CD4-positive, alpha-beta T cell treated with Interferon alpha-2 for 1 hour (primary cell): ENCODE data around the gene DAPK1.

Experiments
- DNase-seq, 2 donors: peaks; one replicate each; pipeline ENCODE4 v3.0.0-alpha.2; 2020 to 2022

Gene DAPK1

DNA sequence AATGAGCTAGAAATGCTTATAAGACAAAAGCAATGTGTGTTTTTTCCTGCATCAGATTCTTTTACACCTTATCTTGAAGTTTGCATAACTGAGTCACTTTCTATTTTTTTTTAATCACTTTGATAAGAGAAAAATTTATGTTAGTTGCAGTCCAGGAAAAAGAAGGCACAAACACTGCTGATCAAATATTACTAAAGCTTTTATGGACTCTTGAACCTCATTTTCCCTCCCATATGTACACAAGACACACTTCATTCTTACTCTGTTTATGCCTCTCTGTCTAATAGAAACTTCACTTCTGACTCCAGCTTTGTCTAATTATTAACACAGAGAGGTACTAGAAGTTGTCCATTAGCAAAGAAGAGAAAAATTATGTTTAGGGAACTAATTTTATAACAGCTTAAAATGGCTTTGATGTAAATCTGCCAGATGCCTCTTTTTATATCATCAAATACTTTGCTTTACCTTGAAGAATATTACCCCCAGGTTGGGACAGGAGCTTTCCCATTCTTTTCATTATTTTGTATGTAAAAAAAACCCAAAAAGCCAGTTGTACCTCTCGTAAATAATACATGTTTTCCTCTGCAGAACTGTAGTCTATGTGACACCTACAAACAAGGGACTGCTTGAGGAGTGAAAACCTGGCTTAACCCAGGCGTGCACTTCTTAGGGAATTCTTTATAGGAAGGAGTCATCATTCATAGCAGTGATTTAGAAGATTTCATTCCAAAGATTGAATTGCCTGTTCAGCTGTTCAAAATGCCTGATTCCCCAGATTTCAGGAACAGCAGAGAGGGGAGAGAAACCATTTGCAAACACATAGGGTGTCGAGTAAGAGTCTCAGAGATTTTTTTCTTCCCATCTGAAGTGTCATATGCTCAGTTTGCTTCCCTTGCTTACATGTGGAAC is 72.6 kb downstream of the DAPK1 start:
- no peak for DNase-seq

DNA sequence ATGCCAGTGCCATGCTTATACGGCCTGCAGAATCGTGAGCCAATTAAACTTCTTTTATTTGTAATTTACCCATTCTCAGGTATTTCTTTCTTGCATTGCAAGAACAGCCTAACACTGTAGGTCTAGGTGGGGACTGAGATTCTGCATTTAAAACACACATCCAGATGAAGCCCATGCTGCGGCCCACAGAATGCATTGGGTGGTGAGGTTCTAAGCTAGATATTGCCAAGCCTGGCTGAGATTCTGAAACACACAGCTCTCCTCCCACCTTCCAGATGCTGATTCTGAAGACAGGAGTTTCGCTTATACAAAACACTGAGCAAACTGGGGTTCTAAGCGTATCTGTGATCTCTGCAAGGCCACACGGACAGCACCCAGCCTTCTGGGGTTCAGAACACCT is 75.1 kb downstream of the DAPK1 start:
- DNase-seq, result no peak

DNA sequence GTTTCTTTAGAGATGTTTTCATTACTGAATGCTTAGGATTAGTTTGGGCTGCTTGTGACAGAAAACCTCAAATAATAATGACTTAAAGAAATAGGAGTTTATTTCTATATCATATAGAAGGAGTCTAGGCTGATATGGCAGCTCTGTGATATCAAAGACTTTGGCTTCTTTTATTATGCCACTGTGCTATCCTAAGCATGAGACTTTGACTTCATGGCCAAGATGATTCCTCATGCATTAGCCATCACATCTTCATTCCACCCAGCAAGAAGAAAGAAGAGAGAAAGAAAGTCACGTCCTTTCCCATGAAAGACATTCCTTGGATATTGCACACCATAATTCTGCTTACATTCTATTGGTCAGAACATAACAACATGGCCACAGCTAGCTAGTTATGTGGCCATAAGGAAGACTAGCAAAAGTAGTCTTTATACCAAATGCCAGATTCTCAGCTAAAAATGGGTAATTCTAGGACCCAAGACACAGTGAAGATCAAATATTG is 76.2 kb downstream of the DAPK1 start:
- no peak for DNase-seq

DNA sequence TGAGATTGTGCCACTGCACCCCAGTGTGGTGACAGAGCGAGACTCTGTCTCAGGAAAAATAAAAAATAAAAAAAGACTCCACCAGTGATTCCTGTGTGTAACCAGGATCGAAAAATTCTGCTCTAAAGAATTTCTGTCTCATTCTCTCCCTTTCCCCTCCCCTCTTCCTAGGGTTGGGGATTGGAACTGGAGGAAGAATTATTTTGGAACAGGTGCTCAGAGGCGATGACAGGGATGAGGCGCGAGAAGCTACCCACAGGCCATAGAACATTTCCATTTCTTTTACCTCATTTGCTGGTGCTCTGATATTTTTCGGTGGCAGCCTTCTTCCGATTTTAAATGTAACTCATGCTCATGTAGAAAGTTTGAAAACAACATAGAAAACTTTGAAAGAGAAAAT is 80.1 kb downstream of the DAPK1 start:
- no peak for DNase-seq

DNA sequence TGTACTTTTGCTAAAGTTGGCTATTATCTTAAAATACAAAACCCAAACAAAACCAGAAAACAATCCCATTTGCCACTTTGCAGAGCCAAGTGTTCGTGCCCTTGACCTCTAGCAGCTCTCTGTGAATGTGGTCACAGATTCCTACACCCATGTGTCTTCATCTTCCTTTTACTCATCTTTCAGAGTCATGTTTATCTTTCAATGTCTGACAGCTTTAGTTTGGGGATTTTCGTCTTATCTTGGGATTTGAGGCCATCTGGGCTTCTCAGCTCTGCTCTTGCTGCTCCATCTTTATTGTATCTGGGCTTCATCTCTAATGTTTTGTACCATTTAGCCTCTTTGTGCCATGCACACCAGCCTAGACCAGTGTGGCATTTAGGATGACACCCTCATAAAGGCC is 81.0 kb downstream of the DAPK1 start:
- no peak for DNase-seq

DNA sequence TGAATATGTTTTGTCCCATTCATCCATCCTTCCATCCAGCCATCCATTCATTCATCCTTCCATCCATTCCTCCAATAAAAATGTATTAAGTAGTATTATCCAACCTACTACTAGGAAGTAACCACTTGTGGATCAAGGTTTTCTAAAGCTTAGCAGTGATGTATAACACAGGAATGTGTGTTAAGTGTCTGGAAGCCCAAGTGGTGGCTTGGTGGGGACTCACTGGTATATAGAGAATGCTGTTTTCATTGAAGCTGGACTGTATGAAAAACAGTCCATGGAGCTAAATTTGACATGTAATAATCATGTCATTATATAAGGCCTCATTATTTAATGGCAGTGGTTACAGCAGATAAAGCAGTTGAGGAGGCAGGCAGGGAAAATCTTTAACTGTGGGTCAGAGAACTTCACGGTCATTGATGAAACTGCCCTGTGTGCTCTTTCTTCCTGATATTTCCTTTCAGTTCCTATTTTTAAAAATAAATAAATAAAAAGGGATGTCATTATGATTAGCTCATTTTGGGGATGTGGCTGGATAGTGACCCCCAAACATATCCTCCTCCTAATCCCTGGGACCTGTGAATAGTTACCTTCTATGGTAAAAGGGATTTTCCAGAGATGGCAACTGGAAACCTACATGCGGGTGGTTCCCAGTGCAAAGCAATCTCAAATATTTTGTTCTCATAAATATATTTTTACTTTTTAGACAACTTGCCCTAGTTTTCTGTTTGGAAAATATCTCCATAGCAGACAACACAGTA is 82.3 kb downstream of the DAPK1 start:
- no peak for DNase-seq

DNA sequence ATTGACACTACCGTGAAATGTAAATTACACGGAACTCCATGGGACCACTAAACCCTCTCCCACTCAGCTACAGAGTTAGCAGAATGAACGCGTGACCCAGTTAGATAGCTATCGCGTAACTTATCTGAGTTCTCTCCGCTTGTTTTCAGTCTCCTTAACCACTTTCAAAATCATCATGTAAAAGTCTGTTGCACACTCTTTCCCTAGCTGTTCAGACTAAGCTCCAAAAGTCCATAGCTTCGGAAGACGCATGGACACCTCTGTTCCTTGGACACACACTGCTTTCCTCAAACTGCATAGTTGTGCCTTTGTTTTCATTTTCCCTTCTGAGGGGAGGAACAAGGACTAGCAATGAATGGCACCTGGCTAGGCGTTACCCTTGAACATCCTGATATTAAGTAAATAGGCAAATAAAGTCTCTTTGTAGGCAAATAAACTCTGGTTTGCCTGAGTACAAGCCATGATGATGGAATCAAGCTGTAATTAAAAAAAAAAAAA is 83.3 kb downstream of the DAPK1 start:
- DNase-seq, result no peak

DNA sequence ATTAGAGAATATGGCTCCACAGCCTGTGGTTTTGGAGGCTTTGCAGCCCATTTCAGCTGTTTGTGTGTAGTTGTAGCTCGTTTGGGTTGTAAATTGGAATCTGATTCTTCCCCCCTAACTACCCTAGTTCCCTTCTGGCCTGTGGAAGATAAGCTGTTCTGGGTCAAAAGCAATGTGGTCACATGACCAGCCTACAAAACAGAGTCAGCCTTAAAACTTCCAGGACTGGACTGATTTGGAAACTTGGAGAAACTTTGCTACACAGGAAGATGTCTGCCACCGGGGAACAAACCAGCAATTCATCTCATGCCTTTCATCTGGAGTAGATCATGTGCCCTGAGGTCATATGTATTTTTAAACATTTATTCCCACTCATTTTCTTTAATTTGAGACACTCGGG is 83.8 kb downstream of the DAPK1 start:
- DNase-seq, result no peak

DNA sequence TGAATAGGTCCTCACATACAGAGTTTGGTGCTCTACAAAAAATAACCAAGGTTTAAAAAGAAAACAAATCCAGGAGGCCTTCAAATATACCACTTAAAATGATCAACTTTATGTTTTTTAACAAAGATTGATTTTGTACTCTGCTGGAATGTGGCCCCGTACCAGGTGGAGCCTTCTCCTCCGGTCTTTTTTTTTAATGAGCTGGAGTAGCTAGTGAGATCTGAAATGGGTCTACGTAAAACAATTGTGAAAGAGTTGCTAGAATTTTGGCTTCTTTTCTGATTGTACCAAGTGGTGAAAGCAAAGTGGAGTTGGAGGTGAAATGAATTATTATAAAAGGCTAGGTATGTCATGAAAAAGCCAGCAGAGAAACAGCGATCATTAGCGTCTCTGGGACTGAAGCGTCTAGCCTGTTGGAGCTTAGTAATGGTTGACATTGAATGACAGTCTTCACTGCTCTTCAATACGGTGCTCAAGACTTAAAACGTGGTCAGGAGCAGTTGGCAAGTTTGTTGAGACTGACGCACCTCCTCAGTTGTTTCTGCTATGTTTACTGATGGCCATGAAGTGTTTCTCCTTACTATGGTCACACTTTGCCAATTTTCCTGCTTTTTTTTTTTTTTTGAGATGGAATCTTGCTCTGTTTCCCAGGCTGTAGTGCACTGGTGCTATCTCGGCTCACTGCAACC is 84.4 kb downstream of the DAPK1 start:
- DNase-seq, result no peak

DNA sequence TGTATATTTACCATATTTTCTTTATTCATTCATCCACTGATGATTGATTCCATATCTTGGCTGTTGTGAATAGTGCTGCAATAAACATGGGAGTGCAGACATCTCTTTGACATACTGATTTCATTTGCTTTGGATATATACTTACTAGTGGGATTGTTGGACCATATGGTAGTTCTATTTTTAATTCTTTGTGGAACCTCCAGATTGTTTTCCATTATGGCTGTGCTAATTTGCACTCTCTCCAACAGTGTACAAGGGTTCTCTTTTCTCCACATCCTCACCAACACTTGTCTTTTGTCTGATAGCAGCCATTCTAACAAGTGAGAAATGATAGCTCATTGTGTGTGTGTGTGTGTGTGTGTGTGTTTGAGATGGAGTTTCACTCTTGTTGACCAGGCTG is 86.7 kb downstream of the DAPK1 start:
- no peak for DNase-seq

DNA sequence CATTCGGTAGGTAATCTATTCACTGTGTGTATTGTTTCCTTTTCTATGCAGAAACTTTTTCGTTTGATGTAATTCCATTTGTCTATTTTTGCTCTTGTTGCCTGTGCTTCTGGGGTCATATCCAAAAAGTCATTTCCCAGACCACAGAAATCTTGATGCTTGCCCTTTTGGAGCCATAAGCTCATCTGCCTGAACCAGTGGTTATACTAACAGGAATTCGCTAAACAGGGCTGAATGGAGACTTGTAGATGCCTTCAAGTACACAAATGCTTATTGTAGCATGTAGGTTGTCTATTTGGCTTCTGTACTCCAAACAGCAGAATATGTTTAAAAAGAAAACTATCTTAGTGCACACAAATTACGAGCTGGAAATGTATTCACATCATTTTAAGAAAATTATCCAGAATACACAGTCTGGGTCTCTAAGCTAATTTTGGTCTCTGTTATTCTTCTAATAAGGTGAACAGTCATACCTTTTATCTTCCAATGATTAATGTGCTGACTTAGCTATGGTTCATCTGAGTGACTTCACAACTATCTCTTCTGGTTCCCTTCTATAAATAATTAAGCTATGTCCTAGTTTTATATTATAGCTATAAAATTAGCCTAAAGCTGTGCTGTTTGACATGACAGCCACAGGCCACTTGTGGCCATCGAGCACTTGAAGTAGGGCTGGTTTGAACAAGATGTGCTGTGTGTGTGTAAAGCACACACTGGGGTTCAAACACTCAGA is 87.6 kb downstream of the DAPK1 start:
- no peak for DNase-seq

DNA sequence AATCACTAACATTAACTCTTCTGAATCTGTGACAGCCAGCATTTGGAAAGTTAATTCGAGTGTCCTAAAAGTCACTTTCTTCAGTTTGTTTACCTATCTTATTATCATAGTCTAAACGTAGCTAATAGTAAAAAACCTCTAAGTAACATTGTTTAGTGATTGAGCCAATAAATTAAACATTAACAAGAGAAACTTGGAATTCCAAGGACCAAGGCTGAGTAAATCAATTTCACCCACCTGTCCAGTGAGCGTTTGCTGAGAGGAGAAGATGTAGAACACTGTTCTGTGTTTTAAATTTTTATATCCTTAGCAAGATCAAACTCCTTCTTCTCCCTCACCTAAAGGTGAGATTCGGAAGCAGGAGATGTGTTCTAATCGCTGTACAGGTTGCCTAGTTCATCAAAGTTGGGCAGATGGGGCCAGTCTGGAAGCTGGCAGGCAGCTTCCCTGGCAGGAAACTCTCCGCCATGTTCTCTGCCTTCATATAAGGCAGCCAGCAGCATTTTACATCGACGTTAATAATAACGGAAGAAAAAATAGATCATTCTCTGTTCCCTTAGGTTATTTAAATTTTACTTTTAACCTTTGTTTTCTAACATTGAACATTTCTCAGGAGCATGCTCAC is 89.2 kb downstream of the DAPK1 start:
- DNase-seq, result no peak

DNA sequence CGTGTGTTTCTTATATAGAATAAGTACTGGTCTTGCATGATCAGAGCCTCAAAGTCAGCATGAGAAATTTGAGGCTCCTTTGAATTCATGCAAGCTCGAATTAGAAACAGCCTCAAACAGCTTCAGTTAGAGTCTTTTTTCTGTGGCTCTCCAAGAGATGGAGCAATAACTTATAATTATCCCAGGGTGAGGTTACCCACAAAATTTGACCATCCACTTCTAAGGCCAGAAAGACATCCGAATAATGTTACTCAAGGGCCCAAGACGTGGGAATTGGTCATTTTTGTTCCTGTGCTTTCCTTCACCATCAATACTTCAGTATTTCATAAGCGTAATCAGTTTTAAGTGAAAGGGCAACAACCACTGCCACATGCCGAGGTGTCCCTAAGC is 89.7 kb downstream of the DAPK1 start:
- no peak for DNase-seq

DNA sequence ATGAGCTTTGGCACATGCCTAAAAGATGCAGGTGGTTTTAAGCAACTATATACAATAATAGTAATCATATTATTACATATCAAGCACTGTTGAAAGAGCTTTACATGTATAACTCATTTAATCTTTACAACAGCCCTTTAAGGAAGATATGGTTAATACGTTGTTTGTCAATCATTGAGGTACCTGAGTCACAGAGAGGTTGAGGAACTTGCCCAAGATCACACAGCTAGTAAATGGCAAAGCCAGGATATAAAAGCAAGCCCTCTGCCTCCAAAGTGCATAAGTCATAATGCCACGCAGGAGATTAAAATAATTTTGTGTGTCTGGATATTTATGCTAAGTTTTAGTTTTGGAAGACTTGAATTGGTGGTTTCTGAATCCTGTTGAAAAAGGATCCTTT is 90.2 kb downstream of the DAPK1 start:
- DNase-seq, result no peak

DNA sequence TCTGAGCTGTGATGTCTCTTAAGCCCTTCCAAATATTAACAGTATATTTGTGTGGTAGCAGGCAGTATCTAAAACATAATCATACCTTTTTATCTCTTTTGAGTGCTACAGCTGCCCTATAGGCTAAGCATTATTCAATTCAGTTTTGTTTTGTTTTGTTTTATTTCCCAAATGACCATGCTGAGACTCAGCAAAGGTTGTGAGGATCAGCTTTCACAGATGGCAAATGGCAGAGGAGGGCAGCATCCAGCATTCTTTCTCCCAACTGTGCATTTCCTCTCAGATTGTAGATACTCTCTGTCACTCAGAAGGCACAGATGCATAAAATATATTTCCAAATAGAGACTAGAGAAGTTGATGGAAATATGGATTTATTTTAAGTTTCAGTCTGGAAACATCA is 90.7 kb downstream of the DAPK1 start:
- no peak for DNase-seq

DNA sequence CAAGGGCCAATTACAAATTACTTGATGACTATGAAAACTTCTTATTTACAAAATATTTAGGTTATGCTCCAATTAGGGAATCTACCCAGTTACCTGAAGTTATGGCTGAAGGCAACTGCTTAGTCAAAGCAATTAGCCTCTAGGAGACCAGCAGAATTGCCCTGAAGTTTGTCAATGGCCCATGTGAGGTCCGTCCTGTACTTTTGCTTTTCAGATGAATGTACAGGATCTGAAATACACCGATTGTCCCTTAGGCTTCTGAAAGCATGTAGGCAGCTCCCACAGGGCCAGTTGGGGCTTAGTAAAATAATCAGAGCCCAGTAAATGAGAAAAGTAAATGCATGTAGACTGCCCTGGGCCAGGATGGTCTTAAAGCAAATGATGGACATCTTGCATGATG is 93.3 kb downstream of the DAPK1 start:
- no peak for DNase-seq

DNA sequence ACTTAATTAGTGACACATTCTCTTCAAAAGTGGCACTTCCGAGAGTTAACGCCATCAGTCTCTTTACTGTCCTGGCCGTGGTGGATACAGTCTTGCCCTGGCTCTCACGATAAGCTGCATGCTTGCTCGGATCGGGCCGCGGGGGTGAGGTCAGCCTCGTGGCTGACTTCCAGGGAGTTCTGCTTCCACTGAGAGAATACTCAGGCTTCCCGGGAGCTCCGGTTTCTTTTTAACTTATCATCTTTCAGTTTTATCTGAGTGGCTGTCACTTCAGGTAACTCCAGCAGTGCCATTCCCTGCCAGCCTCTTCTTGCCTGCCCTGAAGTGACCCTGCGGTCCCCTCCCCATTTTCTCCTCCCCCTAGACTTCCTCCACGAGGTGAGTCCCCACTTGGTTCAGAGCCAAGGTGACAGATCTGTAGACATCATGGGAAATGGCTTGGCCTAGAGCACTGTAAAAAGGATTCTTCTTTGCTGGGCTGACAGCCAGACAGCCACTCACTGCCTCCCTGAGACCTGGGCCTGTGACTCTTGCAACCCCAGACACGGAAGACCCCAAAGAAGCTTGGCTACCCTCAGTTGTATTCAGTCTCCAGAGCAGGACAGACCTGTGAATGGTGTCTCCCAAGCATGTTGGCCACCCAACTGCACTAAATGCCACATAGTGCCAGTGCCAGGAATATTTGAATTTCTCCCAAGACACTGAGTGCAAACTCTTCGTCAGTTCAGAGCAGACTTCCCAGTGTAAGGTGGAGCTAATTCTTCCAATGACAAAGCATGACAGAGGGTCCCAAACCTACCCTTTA is 95.1 kb downstream of the DAPK1 start:
- DNase-seq, result no peak

DNA sequence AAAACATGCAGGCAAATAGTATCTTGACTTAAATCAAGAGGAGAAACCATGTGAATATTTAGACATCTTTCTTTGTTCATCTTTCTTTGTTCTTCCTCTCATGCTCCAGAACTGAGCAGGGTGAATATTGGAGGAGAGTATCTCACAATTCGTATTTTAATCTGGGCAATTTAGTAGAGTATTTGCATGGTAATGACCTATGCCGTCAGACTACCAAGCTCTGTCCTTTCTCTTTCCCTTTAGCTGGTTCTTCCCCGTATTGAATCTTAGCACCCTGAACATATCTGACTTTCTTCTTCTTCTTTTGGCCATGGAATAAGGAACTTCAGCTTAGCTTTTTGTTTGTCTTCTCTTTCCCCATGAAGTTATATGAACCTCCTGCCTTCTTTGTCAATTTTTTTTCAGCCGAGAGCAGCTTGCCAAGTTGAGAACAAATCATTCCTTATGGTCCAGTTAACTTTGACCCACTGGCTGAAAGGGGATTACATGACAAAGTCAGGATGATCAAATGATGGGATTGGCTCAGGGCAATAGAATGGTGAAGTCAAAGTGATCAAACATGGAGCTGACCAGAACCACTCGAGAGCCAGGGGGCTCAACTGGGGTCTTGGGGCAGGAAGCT is 95.8 kb downstream of the DAPK1 start:
- DNase-seq, result no peak

DNA sequence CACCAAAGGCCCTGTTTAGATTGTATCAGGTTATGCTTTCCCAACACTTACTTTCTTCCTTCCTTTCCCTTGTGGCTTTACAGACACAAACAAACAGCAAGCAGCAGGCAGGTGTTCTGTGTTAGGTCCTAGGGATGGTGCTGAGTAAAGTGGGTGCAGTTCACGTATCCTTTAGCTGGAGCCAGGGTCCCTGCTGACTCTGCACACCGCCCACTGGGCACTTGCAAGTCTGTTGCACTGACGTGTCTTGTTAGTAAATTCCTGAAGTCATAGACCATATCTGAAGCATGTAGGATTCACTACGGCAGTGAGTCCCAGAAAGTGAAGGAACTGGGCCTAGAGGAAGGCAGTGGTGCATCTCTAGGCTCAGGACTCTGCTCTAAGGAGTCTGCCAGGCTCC is 96.5 kb downstream of the DAPK1 start:
- DNase-seq, result no peak

DNA sequence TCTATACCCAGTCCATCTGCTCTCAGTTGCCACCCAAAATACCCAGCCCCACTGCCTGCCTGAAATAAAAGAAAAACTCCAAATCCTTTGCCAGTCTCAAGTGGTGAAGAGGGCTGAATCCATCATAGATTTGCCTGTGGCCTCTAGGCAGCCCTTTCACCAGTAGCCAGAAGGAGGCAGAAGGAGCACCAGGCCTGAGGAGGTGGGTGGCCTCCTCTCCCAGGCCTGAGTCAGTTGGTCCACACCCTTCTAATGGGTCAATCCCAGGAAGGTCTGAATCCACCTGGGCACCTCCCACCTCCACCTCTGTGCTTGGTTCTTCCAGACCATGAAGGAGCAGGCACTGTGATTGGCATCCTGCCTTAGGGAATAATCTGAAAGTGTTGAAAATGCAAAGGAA is 97.0 kb downstream of the DAPK1 start:
- DNase-seq, result no peak

DNA sequence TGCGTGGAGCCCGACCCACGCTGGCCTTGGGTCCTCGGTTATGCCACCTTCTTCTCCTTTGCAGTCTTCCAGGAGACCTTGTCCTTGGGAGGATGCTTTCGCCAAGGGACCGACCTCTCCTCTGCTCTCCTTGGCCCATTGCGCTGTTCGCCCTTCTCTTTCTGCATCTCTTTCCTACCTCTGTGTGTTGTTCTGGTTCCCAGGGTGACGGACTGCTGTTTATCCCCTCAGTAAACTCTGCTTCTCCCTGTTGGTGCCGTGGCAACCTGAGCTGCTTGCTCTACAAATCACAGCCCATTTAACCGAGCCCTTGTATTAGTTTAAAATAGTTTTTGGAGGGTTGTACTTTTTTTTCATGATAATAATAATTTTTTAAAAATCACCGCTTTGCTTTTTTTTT is 97.9 kb downstream of the DAPK1 start:
- no peak for DNase-seq
